Stimulated activated CD8-positive, alpha-beta memory T cell treated with anti-CD3 and anti-CD28 coated beads, Interleukin-12 subunit alpha, Interleukin-12 subunit beta, amount 100 ng/mL, for 24 hours (primary cell): ENCODE data around the gene CWC22.
"Not testable (repeated sequence)": the region's sequence is repeated elsewhere in the genome, so short reads cannot be mapped to it uniquely, and the experiment has no call there.

Experiments used
- DNase-seq: peaks from one replicate; pipeline ENCODE4 v3.0.0-alpha.2; 2020; ENCODE audit errors: extremely low read depth

Gene CWC22

GRCh38 chr2:180006781-180007579 is at the start of gene CWC22:
Gene CWC22 (minus strand): TSS chr2:180007297. CDS start chr2:179993341, 13,956 bp downstream.
- DNase-seq, result peak; percentile 48

- DNase-seq, result no peak
These were observed 49.4 kb upstream of the CWC22 start for GRCh38 chr2:180056367-180057118.

- DNase-seq, result not testable (repeated sequence)
These were observed 47.5 kb upstream of the CWC22 start for GRCh38 chr2:180054576-180054975.

- DNase-seq, result no peak
These were observed 43.1 kb upstream of the CWC22 start for GRCh38 chr2:180050246-180050645.

- no peak for DNase-seq
These were observed 41.2 kb upstream of the CWC22 start for GRCh38 chr2:180048251-180048650.

- no peak for DNase-seq
These were observed 39.7 kb upstream of the CWC22 start for GRCh38 chr2:180046776-180047175.

- no peak for DNase-seq
These were observed 39.1 kb upstream of the CWC22 start for GRCh38 chr2:180046202-180046601.

GRCh38 chr2:180040146-180040925 is 33.2 kb upstream of the CWC22 start:
- DNase-seq, result no peak

- no peak for DNase-seq
These were observed 31.9 kb upstream of the CWC22 start for GRCh38 chr2:180038997-180039396.

GRCh38 chr2:180033993-180034894 is 27.1 kb upstream of the CWC22 start:
- DNase-seq, result no peak

- DNase-seq, result no peak
These were observed 22.5 kb upstream of the CWC22 start for GRCh38 chr2:180029575-180029974.

- no peak for DNase-seq
These were observed 14.8 kb upstream of the CWC22 start for GRCh38 chr2:180021850-180022249.

GRCh38 chr2:180017784-180018183 is 10.7 kb upstream of the CWC22 start:
- DNase-seq, result no peak

- DNase-seq, result no peak
These were observed 9.8 kb upstream of the CWC22 start for GRCh38 chr2:180016937-180017336.

GRCh38 chr2:180015951-180016709 is 9.0 kb upstream of the CWC22 start:
- no peak for DNase-seq

- DNase-seq, result no peak
These were observed 5.4 kb upstream of the CWC22 start for GRCh38 chr2:180012523-180012922.

GRCh38 chr2:180010701-180011100 is 3.6 kb upstream of the CWC22 start:
- DNase-seq, result no peak

- DNase-seq, result no peak
These were observed 866 bp downstream of the CWC22 start for GRCh38 chr2:180006231-180006630.

GRCh38 chr2:180005465-180005864 is 1.6 kb downstream of the CWC22 start:
- DNase-seq, result not testable (repeated sequence)

GRCh38 chr2:180004731-180005130 is 2.4 kb downstream of the CWC22 start:
- no peak for DNase-seq
